Stomach (tissue), 9 donors: ENCODE measurements around the gene SULF2. TPM values are rescaled to one million over a fixed set of nuclear protein-coding genes. Genes with fewer than 3 reads are reported as not detected.

Source experiments
- DNase-seq, 2 donors: peaks; one replicate each; pipeline versions ENCODE4 v3.0.0 to v3.0.0-alpha.2; 2013 to 2019
- H3K27ac ChIP-seq, 5 donors: fragments of 200-600 bp in 4 of 5; sonication (generic) in 4 of 5; one replicate each; pipeline ENCODE4 v1.5.1; 2013 to 2019; ENCODE audit warnings: mild to moderate bottlenecking in 1 of 5, moderate library complexity in 1 of 5
- H3K27me3 ChIP-seq, 3 donors: fragments of 200-600 bp; sonication (generic); one replicate each; pipeline ENCODE4 v1.5.1; 2017 to 2019; ENCODE audit warnings: mixed run types in 1 of 3
- H3K36me3 ChIP-seq, 4 donors: fragments of 200-600 bp; sonication (generic); 1 replicate in 3 of 4; 2 replicates in 1 of 4; pipeline ENCODE4 v1.5.1; 2016 to 2019
- H3K4me1 ChIP-seq, 4 donors: fragments of 200-600 bp; sonication (generic); one replicate each; pipeline ENCODE4 v1.5.1; 2016 to 2019
- H3K4me3 ChIP-seq, 4 donors: fragments of 200-600 bp; sonication (generic) in 3 of 4; one replicate each; pipeline ENCODE4 v1.5.1; 2016 to 2019; ENCODE audit warnings: mild to moderate bottlenecking in 1 of 4
- H3K9me3 ChIP-seq, 4 donors: fragments of 200-600 bp; sonication (generic); one replicate each; pipeline ENCODE4 v1.5.1; 2016 to 2019
- CTCF ChIP-seq, 7 experiments: fragments of 450-650 bp in 4 of 7; fragments of 200-600 bp in 3 of 7; sonication (generic) in 3 of 7; IDR thresholded peaks; one replicate each; pipeline ENCODE4 v1.5.1; 2016 to 2019; ENCODE audit warnings: antibody characterized with exemption in 7 of 7, control low read depth in 2 of 7, mild to moderate bottlenecking in 1 of 7
- EP300 ChIP-seq: sonication (generic); formaldehyde crosslinking; IDR thresholded peaks from one replicate; pipeline ENCODE4 v1.6.1; 2017; ENCODE audit warnings: antibody characterized with exemption
- POLR2A ChIP-seq, 4 donors: fragments of 450-650 bp; IDR thresholded peaks; one replicate each; pipeline ENCODE4 v1.6.1; 2016; ENCODE audit warnings: antibody characterized with exemption in 4 of 4, control low read depth in 2 of 4, mild to moderate bottlenecking in 1 of 4, moderate library complexity in 1 of 4
- POLR2AphosphoS5 ChIP-seq, 3 donors: sonication (generic); formaldehyde crosslinking; IDR thresholded peaks; one replicate each; pipeline ENCODE4 v1.6.1; 2016; ENCODE audit warnings: antibody characterized with exemption in 3 of 3
- WGBS, 5 donors: extraction: QIAGEN DNeasy Blood & Tissue Kit in 3 of 5; methylation state at CpG; one replicate each; pipeline versions ENCODE4 v1.1.5 to v1.1.7; 2013 to 2018; 5-methylcytosine and 5-hydroxymethylcytosine counted together
- intact Hi-C: fragments of 100-400 bp; cut with DNase I; formaldehyde crosslinking; loops from one replicate; pipeline ENCODE4 v1.15.1; 2023; ENCODE audit warnings: low total_unique reads
- polyA plus RNA-seq, 3 donors: library from polyadenylated mRNA; stranded (reverse); fragments of 200-250 nt; gene quantifications; one replicate each; pipeline ENCODE4 v1.2.3, GENCODE V29; 2013
- total RNA-seq, 5 donors: library from RNA; depleted of rRNA; stranded (reverse); fragments of >200 nt; gene quantifications; one replicate each; pipeline versions ENCODE4 v1.1.0 to v1.2.3, GENCODE V29; 2014 to 2016
- donor health status: healthy with polysubstance abuse.
- donor health status: Bipolar disorder and iron deficiency.
- donor health status: healthy.

Gene SULF2
- total and polyA plus RNA-seq, 8 donors = 9.0 to 226 (median 27.3) TPM

GRCh38 chr20:47662483-47663353 is 122.6 kb downstream of the SULF2 start:
- no peak for TF ChIP-seq EP300
- no peak for TF ChIP-seq CTCF (IDR thresholded peaks at IDR 0.05)
- TF ChIP-seq POLR2AphosphoS5 (IDR thresholded peaks at IDR 0.05) = no peak
- no peak for TF ChIP-seq POLR2A (IDR thresholded peaks at IDR 0.05)
- peaks cover 3 to 70% (median 61%) of the 10 kb centered on the region in 4 donors for H3K36me3 ChIP-seq
- intact Hi-C loops = loop anchor here (10.0 kb wide), 1 partner anchor 122 kb away; the partner anchor contains the start of gene SULF2
- no peak overlapping the region for H3K27ac ChIP-seq
- H3K4me1 ChIP-seq = peaks cover 0 to 14% (median 9%) of the 10 kb centered on the region in 4 donors
- H3K4me3 ChIP-seq = no peak overlapping the region
- WGBS, 5 donors = 87 to 96% (median 93%) methylated on average over 14 to 16 of the region's 16 CpGs
- H3K27me3 ChIP-seq = no peaks in the 10 kb centered on the region
- no peak for DNase-seq
- no peaks in the 10 kb centered on the region for H3K9me3 ChIP-seq

GRCh38 chr20:47661714-47662113 is 123.6 kb downstream of the SULF2 start:
- Histone ChIP-seq H3K27me3 (no peaks in the 10 kb centered on the region), H3K4me1 (peaks cover 0 to 14% (median 9%) of the 10 kb centered on the region in 4 donors), H3K9me3 (no peaks in the 10 kb centered on the region), H3K27ac (no peak overlapping the region), H3K4me3 (no peak overlapping the region), H3K36me3 (peaks cover 3 to 80% (median 69%) of the 10 kb centered on the region in 4 donors)
- intact Hi-C loops = loop anchor here (10.0 kb wide), 1 partner anchor 123 kb away; the partner anchor contains the start of gene SULF2
- 79 to 91% (median 85%) methylated on average over 5 to 7 of the region's 7 CpGs for WGBS, 5 donors
- no peak for TF ChIP-seq POLR2A (IDR thresholded peaks at IDR 0.05)
- DNase-seq = no peak

- Histone ChIP-seq H3K27ac (no peak overlapping the region), H3K4me1 (peaks cover 0 to 14% (median 9%) of the 10 kb centered on the region in 4 donors), H3K4me3 (no peak overlapping the region), H3K9me3 (no peaks in the 10 kb centered on the region), H3K27me3 (no peaks in the 10 kb centered on the region), H3K36me3 (peaks cover 3 to 78% (median 70%) of the 10 kb centered on the region in 4 donors)
- no peak for DNase-seq
- no peak for TF ChIP-seq CTCF (IDR thresholded peaks at IDR 0.05)
- TF ChIP-seq POLR2A (IDR thresholded peaks at IDR 0.05) = no peak
- TF ChIP-seq POLR2AphosphoS5 (IDR thresholded peaks at IDR 0.05) = no peak
- TF ChIP-seq EP300 = no peak
- 80 to 84% (median 84%) methylated on average over 12 of the region's 12 CpGs for WGBS, 5 donors
- intact Hi-C loops = loop anchor here (10.0 kb wide), 1 partner anchor 124 kb away; the partner anchor contains the start of gene SULF2
Observed at GRCh38 chr20:47660983-47661700, 124.1 kb downstream of the SULF2 start.

GRCh38 chr20:47660602-47660905 is 124.7 kb downstream of the SULF2 start:
- WGBS, 5 donors = 81 to 97% (median 93%) methylated on average over 2 of the region's 2 CpGs

More at GRCh38 chr20:47660602-47660905, 124.7 kb downstream of the SULF2 start:
- H3K4me1 ChIP-seq = peaks cover 0 to 14% (median 9%) of the 10 kb centered on the region in 4 donors
- H3K36me3 ChIP-seq = peaks cover 3 to 78% (median 70%) of the 10 kb centered on the region in 4 donors
- intact Hi-C loops = loop anchor here (10.0 kb wide), 1 partner anchor 124 kb away; the partner anchor contains the start of gene SULF2
- H3K4me3 ChIP-seq = no peak overlapping the region
- no peaks in the 10 kb centered on the region for H3K27me3 ChIP-seq
- no peaks in the 10 kb centered on the region for H3K9me3 ChIP-seq
- TF ChIP-seq POLR2A (IDR thresholded peaks at IDR 0.05) (no peak), EP300 (no peak), POLR2AphosphoS5 (IDR thresholded peaks at IDR 0.05) (no peak), CTCF (IDR thresholded peaks at IDR 0.05) (no peak)
- DNase-seq = no peak
- no peak overlapping the region for H3K27ac ChIP-seq
